Gastroesophageal sphincter (tissue), 4 donors: ENCODE measurements around the gene MAML3. TPM values are rescaled to one million over a fixed set of nuclear protein-coding genes. Genes with fewer than 3 reads are reported as not detected.

Experiments used
- ATAC-seq: fragments of 150-250 bp; one replicate; pipeline ENCODE4 v1.9.1; 2016; ENCODE audit warnings: mild to moderate bottlenecking, moderate library complexity
- H3K27ac ChIP-seq, 4 donors: fragments of 200-600 bp; sonication (generic) in 3 of 4; 1 replicate in 3 of 4; 2 replicates in 1 of 4; pipeline ENCODE4 v1.5.1; 2016 to 2019
- H3K27me3 ChIP-seq: fragments of 200-600 bp; sonication (generic); one replicate; pipeline ENCODE4 v1.5.1; 2019
- H3K36me3 ChIP-seq, 2 donors: fragments of 200-600 bp; sonication (generic); one replicate each; pipeline ENCODE4 v1.5.1; 2019; ENCODE audit warnings: control low read depth in 1 of 2
- H3K4me1 ChIP-seq, 3 donors: fragments of 200-600 bp; sonication (generic); 1 replicate in 2 of 3; 2 replicates in 1 of 3; pipeline ENCODE4 v1.5.1; 2016 to 2019; ENCODE audit warnings: control low read depth in 2 of 3
- H3K4me3 ChIP-seq, 2 donors: fragments of 200-600 bp; sonication (generic); one replicate each; pipeline ENCODE4 v1.5.1; 2019; ENCODE audit warnings: mild to moderate bottlenecking in 1 of 2, moderate library complexity in 1 of 2
- H3K9me3 ChIP-seq, 3 donors: fragments of 200-600 bp; sonication (generic); one replicate each; pipeline ENCODE4 v1.5.1; 2017 to 2019; ENCODE audit warnings: control low read depth in 2 of 3
- CTCF ChIP-seq, 4 experiments: fragments of 200-600 bp in 2 of 4; fragments of 450-650 bp in 2 of 4; sonication (generic) in 1 of 4; IDR thresholded peaks; one replicate each; pipeline ENCODE4 v1.5.1; 2017 to 2019; ENCODE audit warnings: antibody characterized with exemption in 4 of 4, mild to moderate bottlenecking in 2 of 4, moderate library complexity in 2 of 4
- EP300 ChIP-seq: sonication (generic); formaldehyde crosslinking; IDR thresholded peaks from one replicate; pipeline ENCODE4 v1.6.1; 2017; ENCODE audit warnings: antibody characterized with exemption, mild to moderate bottlenecking
- POLR2A ChIP-seq, 2 donors: fragments of 450-650 bp; IDR thresholded peaks; one replicate each; pipeline ENCODE4 v1.6.1; 2017; ENCODE audit warnings: antibody characterized with exemption in 2 of 2, mild to moderate bottlenecking in 2 of 2, moderate library complexity in 1 of 2
- POLR2AphosphoS5 ChIP-seq: sonication (generic); formaldehyde crosslinking; IDR thresholded peaks from one replicate; pipeline ENCODE4 v1.6.1; 2017; ENCODE audit warnings: antibody characterized with exemption
- WGBS, 2 donors: methylation state at CpG; one replicate each; pipeline ENCODE4 v1.1.5; 2018; ENCODE audit warnings: low coverage in 1 of 2; 5-methylcytosine and 5-hydroxymethylcytosine counted together
- total RNA-seq, 4 donors: library from RNA; depleted of rRNA; stranded (reverse); fragments of >200 nt; gene quantifications; one replicate each; pipeline ENCODE4 v1.1.0, GENCODE V29; 2016

The MAML3 gene
- total RNA-seq, 4 donors from 2014 or later: 5.3 to 10.6 (median 9.3) TPM

- ATAC-seq: no peak
- no peaks in the 10 kb centered on the region for H3K36me3 ChIP-seq
- no peak overlapping the region for H3K4me3 ChIP-seq
- H3K27me3 ChIP-seq: no peaks in the 10 kb centered on the region
- TF ChIP-seq EP300: no peak
- peak; percentile 18 for TF ChIP-seq POLR2AphosphoS5
- H3K27ac ChIP-seq: peak overlapping the region; percentile 80 to 83 (median 81)
- no peaks in the 10 kb centered on the region for H3K9me3 ChIP-seq
- peaks cover 34 to 87% (median 37%) of the 10 kb centered on the region in 3 donors for H3K4me1 ChIP-seq
These were observed 235.0 kb downstream of the MAML3 start for GRCh38 chr4:139919004-139919403.

GRCh38 chr4:139918591-139918990 is 235.4 kb downstream of the MAML3 start:
- peak overlapping the region; percentile 80 to 83 (median 81) for H3K27ac ChIP-seq
- no peak overlapping the region for H3K4me3 ChIP-seq
- peaks cover 34 to 91% (median 37%) of the 10 kb centered on the region in 3 donors for H3K4me1 ChIP-seq
- no peak for TF ChIP-seq CTCF (IDR thresholded peaks at IDR 0.05)
- TF ChIP-seq POLR2A (IDR thresholded peaks at IDR 0.05): no peak
- no peak for TF ChIP-seq POLR2AphosphoS5
- no peak for TF ChIP-seq EP300
- H3K9me3 ChIP-seq: no peaks in the 10 kb centered on the region
- no peaks in the 10 kb centered on the region for H3K27me3 ChIP-seq
- no peaks in the 10 kb centered on the region for H3K36me3 ChIP-seq
- ATAC-seq: no peak
- WGBS, 2 donors: 0 to 34% methylated on average over 1 to 5 of the region's 7 CpGs

- H3K9me3 ChIP-seq: no peaks in the 10 kb centered on the region
- ATAC-seq: no peak
- WGBS, 2 donors: 99 to 100% methylated on average over 2 to 6 of the region's 6 CpGs
- no peak overlapping the region for H3K4me3 ChIP-seq
- no peak for TF ChIP-seq POLR2A (IDR thresholded peaks at IDR 0.05)
- no peak for TF ChIP-seq EP300
- TF ChIP-seq CTCF (IDR thresholded peaks at IDR 0.05): no peak
- no peak for TF ChIP-seq POLR2AphosphoS5
- H3K4me1 ChIP-seq: peaks cover 34 to 95% (median 37%) of the 10 kb centered on the region in 3 donors
- no peaks in the 10 kb centered on the region for H3K36me3 ChIP-seq
- H3K27me3 ChIP-seq: no peaks in the 10 kb centered on the region
- H3K27ac ChIP-seq: peak overlapping the region; percentile 80 to 83 (median 81)
These were observed 236.1 kb downstream of the MAML3 start for GRCh38 chr4:139917896-139918295.

- H3K36me3 ChIP-seq: no peaks in the 10 kb centered on the region
- no peak for ATAC-seq
- H3K27me3 ChIP-seq: no peaks in the 10 kb centered on the region
- H3K4me3 ChIP-seq: no peak overlapping the region
- 40 to 50% methylated on average over 1 of the region's 1 CpG for WGBS, 2 donors
- H3K27ac ChIP-seq: peak overlapping the region; percentile 65 to 82 (median 74)
- H3K4me1 ChIP-seq: peaks cover 21 to 76% (median 25%) of the 10 kb centered on the region in 3 donors
- TF ChIP-seq CTCF (IDR thresholded peaks at IDR 0.05) (no peak), POLR2A (IDR thresholded peaks at IDR 0.05) (no peak), EP300 (no peak), POLR2AphosphoS5 (no peak)
- H3K9me3 ChIP-seq: no peaks in the 10 kb centered on the region
These were observed 237.9 kb downstream of the MAML3 start for GRCh38 chr4:139916041-139916440.

- H3K4me1 ChIP-seq: peaks cover 11 to 66% (median 21%) of the 10 kb centered on the region in 3 donors
These were observed 238.9 kb downstream of the MAML3 start for GRCh38 chr4:139915037-139915436.

More at GRCh38 chr4:139915037-139915436, 238.9 kb downstream of the MAML3 start:
- no peak for TF ChIP-seq EP300
- TF ChIP-seq CTCF (IDR thresholded peaks at IDR 0.05): no peak
- TF ChIP-seq POLR2AphosphoS5: no peak
- TF ChIP-seq POLR2A (IDR thresholded peaks at IDR 0.05): no peak
- no peak overlapping the region for H3K4me3 ChIP-seq
- no peaks in the 10 kb centered on the region for H3K27me3 ChIP-seq
- no peaks in the 10 kb centered on the region for H3K9me3 ChIP-seq
- no peak for ATAC-seq
- H3K27ac ChIP-seq: peak overlapping the region; percentile 65 to 82 (median 74)
- 41 to 47% methylated on average over 1 to 2 of the region's 2 CpGs for WGBS, 2 donors
- H3K36me3 ChIP-seq: no peaks in the 10 kb centered on the region
